HFFc6 (cell line): Measurements from ENCODE around the gene DSG2. TPM values are rescaled to one million over a fixed set of nuclear protein-coding genes. Genes with fewer than 3 reads are reported as not detected.

Experiments used
- DNase-seq: peaks from one replicate; pipeline ENCODE4 v3.0.0-alpha.2; 2018
- H3K27ac Mint-ChIP-seq: 2 replicates; pipeline ENCODE4 v1.8.0; 2020; ENCODE audit warnings: mild to moderate bottlenecking, mixed read lengths
- H3K27me3 Mint-ChIP-seq: 2 replicates; pipeline ENCODE4 v1.8.0; 2021; ENCODE audit warnings: mild to moderate bottlenecking, moderate library complexity, mixed read lengths; ENCODE audit not compliant: insufficient read depth
- H3K36me3 Mint-ChIP-seq: 2 replicates; pipeline ENCODE4 v1.8.0; 2021; ENCODE audit warnings: low read depth, mixed read lengths
- H3K4me1 Mint-ChIP-seq: 2 replicates; pipeline ENCODE4 v1.8.0; 2020; ENCODE audit warnings: low read depth, mixed read lengths
- H3K4me3 Mint-ChIP-seq: 2 replicates; pipeline ENCODE4 v1.8.0; 2020; ENCODE audit warnings: mild to moderate bottlenecking, moderate library complexity, mixed read lengths
- H3K9me3 Mint-ChIP-seq: 2 replicates; pipeline ENCODE4 v1.8.0; 2020; ENCODE audit warnings: mild to moderate bottlenecking, mixed read lengths
- total RNA-seq, 6 experiments: library from RNA; stranded (reverse); fragmentation: NEBNext Ultra II Directional; extraction: Animal tissue kit (Norgen Biotek cat#: 25700); gene quantifications; 2 replicates in 1 of 6; 3 replicates in 5 of 6; pipeline ENCODE4 v1.2.3, GENCODE V29; 2021
- TF ChIP-seq, protein P1 (sequence below): fragments of 200-600 bp; sonication (generic); IDR thresholded peaks from 2 replicates; pipeline ENCODE4 v1.5.0; 2021; ENCODE audit warnings: antibody characterized with exemption, mild to moderate bottlenecking

The DSG2 gene
- total RNA-seq, 6 experiments from 2014 or later = not detected

DNA sequence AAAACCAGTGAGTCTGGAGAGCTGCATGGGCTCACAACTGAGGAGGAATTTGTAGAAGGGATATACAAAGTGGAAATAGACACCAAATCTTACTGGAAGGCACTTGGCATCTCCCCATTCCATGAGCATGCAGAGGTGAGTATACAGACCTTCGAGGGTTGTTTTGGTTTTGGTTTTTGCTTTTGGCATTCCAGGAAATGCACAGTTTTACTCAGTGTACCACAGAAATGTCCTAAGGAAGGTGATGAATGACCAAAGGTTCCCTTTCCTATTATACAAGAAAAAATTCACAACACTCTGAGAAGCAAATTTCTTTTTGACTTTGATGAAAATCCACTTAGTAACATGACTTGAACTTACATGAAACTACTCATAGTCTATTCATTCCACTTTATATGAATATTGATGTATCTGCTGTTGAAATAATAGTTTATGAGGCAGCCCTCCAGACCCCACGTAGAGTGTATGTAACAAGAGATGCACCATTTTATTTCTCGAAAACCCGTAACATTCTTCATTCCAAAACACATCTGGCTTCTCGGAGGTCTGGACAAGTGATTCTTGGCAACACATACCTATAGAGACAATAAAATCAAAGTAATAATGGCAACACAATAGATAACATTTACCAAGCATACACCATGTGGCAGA, 97.3 kb downstream of the DSG2 start:
- no peak for DNase-seq
- H3K27me3 Mint-ChIP-seq = no peaks in the 10 kb centered on the region
- H3K9me3 Mint-ChIP-seq = peaks cover 24% of the 10 kb centered on the region
- TF ChIP-seq, protein P1, sequence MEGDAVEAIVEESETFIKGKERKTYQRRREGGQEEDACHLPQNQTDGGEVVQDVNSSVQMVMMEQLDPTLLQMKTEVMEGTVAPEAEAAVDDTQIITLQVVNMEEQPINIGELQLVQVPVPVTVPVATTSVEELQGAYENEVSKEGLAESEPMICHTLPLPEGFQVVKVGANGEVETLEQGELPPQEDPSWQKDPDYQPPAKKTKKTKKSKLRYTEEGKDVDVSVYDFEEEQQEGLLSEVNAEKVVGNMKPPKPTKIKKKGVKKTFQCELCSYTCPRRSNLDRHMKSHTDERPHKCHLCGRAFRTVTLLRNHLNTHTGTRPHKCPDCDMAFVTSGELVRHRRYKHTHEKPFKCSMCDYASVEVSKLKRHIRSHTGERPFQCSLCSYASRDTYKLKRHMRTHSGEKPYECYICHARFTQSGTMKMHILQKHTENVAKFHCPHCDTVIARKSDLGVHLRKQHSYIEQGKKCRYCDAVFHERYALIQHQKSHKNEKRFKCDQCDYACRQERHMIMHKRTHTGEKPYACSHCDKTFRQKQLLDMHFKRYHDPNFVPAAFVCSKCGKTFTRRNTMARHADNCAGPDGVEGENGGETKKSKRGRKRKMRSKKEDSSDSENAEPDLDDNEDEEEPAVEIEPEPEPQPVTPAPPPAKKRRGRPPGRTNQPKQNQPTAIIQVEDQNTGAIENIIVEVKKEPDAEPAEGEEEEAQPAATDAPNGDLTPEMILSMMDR = no peak
- H3K4me1 Mint-ChIP-seq = no peaks in the 10 kb centered on the region
- H3K36me3 Mint-ChIP-seq = peaks cover 4% of the 10 kb centered on the region; the same call in 1 of the 2 replicates
- H3K4me3 Mint-ChIP-seq = no peak overlapping the region
- H3K27ac Mint-ChIP-seq = no peak overlapping the region

DNA sequence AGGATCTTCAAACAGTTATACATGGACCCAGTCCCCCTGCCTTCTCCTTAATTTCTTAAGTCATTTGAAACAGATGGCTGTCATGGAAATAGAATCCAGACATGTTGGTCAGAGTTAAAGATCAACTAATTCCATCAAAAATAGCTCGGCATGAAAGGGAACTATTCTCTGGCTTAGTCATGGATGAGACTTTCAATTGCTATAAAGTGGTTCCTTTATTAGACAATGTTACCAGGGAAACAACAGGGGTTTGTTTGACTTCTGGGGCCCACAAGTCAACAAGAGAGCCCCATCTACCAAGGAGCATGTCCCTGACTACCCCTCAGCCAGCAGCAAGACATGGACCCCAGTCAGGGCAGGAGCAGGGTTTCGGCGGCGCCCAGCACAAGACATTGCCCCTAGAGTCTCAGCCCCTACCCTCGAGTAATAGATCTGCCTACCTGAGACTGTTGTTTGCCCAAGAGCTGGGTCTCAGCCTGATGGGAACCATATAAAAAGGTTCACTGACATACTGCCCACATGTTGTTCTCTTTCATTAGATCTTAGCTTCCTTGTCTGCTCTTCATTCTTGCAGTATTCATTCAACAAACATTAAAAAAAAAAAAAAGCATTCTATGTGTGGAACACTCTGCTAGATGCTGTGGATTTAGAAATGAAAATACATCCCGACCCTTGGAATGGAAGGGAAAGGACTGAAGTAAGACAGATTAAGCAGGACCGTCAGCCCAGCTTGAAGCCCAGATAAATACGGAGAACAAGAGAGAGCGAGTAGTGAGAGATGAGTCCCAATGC, 98.3 kb downstream of the DSG2 start:
- TF ChIP-seq, protein P1 = no peak
- Mint-ChIP-seq H3K27me3 (no peaks in the 10 kb centered on the region), H3K4me1 (no peaks in the 10 kb centered on the region), H3K9me3 (peaks cover 16% of the 10 kb centered on the region), H3K4me3 (no peak overlapping the region), H3K36me3 (peaks cover 4% of the 10 kb centered on the region; the same call in 1 of the 2 replicates), H3K27ac (no peak overlapping the region)
- no peak for DNase-seq

DNA sequence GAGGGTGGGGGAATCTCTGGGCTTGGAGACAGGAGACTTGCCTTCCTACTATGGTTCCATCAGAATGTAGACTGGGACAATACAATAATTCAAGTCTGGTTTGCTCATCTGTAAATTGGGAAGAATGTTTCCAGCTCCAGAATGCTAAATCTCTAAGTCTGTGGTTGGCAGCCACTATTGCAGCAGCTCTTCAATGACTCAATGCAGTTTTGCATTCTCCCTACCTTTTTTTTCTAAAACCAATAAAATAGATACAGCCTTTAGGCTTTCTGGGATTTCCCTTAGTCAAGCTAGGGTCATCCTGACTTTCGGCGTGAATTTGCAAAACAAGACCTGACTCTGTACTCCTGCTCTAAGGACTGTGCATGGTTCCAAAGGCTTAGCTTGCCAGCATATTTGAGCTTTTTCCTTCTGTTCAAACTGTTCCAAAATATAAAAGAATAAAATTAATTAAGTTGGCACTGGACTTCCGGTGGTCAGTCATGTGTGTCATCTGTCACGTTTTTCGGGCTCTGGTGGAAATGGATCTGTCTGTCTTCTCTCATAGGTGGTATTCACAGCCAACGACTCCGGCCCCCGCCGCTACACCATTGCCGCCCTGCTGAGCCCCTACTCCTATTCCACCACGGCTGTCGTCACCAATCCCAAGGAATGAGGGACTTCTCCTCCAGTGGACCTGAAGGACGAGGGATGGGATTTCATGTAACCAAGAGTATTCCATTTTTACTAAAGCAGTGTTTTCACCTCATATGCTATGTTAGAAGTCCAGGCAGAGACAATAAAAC, 100.2 kb downstream of the DSG2 start:
- H3K4me3 Mint-ChIP-seq = no peak overlapping the region
- H3K4me1 Mint-ChIP-seq = no peaks in the 10 kb centered on the region
- TF ChIP-seq, protein P1 = no peak
- DNase-seq = no peak
- H3K9me3 Mint-ChIP-seq = peaks cover 30% of the 10 kb centered on the region
- H3K27ac Mint-ChIP-seq = no peak overlapping the region
- H3K27me3 Mint-ChIP-seq = no peaks in the 10 kb centered on the region
- H3K36me3 Mint-ChIP-seq = peaks cover 4% of the 10 kb centered on the region; the same call in 1 of the 2 replicates

Other genes starting within 250 kb of the DSG2 start
- not detected for gene DSG1, start 180.0 kb upstream of the DSG2 start, total RNA-seq
- gene DSG4, start 121.4 kb upstream of the DSG2 start, total RNA-seq = not detected
- not detected for gene DSG3, start 50.4 kb upstream of the DSG2 start, total RNA-seq
- not detected for gene TTR, start 93.7 kb downstream of the DSG2 start, total RNA-seq
- not detected for gene B4GALT6, start 186.4 kb downstream of the DSG2 start, total RNA-seq